Stimulated activated CD8-positive, alpha-beta memory T cell treated with anti-CD3 and anti-CD28 coated beads, Interleukin-2, amount 100 ng/mL, for 48 hours (primary cell): ENCODE results near the gene TPRG1.

Source experiments
- DNase-seq, 2 donors: peaks; one replicate each; pipeline ENCODE4 v3.0.0-alpha.2; 2020; ENCODE audit warnings: low read depth in 2 of 2

Gene TPRG1

DNA sequence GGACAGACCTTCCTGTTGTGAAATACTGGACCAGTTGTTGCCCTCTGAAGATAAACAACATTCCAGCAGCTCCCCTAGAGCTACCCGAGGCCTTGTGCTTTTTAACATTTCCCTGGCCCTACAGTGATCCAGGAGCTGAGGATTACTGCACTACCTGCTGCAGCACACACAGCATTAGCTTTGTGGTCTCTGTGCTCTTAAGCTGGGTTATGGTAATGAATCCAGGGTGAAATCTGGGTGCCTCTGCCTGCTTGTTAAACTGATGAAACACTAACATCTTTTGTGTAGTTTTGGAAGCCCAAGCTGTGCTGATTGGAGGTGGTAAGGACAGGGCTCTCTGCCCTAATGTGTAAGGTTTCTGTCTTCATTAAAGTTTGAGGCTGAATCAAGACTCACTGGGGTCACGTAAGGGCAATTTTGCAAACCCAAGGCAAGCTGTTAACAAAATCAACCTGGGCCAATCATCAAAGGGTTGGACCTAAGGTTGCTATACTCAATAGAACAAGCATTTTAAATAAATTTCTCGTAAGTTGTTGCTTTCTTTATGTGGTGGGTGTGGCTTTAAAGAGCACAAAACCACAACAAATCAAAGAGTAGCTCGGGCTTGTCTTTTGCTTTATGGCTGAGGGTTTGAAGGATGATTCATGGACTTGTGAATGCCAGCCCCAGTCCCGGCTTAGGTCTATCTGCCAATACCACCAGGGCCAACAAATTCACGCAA is 183.9 kb downstream of the TPRG1 start:
- DNase-seq: no peak

DNA sequence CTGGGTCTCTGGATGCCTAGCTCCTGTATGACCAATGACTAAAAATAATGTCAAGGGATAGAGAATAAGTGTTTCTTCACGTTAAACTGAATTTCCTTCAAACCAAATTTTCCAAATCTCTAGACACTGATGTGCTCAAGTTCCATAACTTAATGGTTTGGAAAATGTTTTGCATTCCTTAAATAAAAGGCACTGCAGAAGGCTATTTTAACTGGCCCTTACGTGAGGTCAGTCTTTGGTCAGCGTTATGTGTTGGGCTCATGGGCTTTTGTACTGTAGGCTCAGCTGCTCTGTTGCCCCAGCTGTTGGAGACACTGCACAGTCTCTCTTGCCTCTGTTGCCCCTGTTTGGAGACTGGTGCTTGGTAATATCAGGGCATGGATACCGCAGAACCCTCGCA is 188.5 kb downstream of the TPRG1 start:
- no peak for DNase-seq

DNA sequence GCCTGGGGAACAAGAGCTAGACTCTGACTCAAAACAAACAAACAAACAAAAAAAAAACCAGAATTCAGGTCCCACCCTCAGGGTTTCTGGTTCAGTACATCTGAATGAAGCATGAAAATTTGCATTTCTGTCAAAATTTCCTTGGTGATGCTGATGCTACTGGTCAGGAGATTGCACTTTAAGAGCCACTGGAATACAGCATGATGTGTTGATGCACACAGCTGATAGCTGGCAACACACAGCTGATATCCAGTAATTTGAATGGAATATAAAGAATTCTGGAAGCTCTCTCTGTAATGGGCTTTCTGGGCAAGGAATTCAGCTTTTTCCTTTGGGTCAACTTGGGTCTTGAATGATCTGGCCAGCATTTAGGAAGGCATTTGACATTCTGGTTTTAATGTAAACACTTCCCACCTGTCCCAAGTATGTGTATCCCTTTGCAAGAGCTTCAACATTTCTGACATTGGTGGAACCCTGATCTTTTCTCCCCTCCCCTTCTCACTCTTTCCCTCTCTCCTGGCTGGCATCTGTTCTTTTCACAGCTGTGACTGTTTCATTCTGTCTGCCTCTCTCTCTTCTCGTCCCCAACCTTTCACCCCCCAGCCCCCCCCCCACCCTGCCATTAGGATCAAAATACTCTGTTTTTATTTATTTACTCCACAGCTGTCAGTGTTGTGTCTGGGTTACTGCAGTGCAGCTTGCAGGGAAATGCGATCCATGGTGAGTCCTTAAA is 189.5 kb downstream of the TPRG1 start:
- no peak for DNase-seq

DNA sequence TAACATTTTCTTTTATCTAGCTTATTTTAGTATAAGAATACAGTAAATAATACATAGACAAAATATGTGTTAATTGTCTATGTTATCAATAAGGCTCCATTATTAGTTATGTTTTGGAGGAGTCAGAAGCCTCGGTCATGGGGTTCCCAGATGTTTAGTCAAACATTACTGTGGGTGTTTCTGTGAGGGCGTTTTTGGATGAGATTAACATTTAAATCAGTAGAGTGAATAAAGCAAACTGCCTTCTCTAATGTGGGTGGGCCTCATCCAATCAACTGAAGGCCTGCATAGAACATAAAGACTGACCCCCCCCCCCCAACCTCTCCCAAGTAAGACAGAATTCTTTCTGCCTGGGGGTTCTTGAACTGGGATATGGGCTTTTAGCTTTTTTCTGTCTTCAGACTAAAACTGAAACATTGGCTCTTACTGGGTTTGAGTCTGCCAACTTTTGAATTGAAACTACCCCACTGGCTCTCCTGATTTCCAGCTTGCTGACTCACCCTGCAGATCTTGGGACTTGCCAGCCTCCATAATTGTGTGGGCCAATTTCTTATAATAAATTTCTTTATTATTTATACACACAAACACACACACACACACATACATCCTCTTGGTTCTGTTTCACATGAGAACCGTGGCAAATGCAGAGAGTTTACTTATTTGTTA is 192.0 kb downstream of the TPRG1 start:
- DNase-seq: no peak

DNA sequence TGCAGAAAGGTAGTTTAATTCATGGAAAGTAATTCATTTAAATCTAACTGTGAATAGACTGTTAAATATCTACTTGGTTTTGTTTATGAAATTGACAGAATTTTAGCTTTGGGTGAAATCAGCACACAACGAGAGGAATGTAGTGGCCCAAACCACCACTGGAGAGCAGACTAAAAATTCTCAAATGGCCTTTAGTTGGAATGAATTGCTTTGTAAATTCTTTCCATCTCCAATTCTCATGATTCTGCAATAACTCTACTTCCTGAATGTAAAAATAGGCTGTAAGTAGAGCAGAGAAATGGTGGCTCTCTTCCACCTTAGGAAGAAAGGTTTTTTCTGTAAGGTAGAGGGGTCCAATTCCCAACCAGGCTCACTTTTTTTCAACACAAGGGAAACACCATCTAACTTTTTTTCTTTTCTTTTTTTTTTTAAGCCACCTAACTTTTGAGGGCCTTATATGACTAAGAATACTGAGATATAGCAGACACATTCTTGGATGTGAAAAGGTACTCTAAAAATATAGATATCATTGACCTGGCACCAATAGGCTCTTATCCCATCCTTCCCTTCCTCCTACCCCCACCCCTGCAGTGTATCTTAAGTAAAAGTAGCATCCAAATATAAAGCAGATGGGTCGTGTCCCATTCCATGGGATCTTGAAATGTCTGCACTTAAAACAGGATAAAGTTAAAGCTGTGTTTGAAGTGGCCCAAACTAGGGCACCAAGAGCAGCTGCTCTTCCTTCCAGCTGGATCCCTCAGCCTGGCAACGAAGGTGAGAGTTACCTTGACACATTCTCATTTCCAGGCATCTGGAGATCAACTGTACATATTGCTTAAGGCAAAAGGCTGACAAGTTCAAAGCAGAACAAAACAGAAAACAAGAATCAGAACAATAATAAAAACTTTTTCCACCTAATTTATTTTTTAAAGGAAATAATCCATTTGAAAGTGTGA is 194.1 kb downstream of the TPRG1 start:
- DNase-seq: no peak

DNA sequence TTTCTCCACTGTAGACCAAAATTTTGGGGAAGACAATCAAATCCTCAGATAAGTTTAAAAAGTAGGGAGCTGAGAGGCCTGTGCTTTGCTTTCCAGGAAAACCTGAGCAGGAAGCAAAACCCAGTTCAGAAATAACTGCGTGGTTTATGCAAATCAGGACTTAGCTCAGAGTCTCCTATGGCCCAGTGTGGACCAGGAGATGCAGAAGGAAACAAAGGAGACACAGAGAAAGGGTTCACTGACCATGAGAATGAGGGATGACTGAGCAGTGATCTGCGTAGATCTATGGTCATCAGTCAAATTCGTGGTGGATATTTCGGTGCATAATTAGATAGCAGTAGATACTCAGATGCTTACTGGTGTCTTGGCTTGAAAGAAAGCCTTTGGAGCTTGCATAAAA is 196.6 kb downstream of the TPRG1 start:
- DNase-seq: no peak

DNA sequence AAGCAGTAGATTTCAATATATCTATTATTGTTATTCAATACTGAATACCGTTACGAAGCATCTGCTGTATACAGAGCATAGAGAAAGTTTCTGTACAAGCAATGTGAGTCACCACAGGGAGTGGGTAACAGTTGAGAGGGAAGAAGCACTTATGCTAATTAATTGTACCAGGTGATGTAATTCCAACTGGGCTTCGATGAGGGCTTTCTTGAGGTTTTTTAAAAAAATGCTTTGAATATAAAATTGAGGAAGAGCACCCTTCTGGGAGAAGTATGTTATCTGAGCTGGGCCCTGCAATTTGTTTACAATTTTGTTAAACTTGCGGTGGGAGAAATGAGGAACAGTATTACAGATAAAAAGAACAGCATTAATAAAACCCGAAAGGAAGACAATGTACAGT is 197.9 kb downstream of the TPRG1 start:
- DNase-seq: no peak

DNA sequence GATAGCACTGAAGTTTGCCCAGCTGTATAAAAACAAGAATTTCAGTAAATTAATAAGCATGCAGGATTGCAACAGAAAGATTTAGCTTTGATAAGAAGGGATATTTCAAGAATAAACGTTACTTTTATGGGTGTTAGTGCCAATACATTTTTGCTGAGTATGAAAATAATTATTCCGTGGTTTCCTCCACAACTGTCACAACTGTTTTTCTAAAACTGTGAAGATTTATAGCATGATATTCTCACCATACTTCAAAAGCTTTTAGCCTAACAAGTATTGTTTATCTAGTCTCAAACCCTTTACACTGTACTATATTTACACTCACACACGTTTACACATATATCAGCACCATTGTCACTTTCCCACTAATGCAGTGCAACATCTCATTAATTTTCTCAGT is 200.5 kb downstream of the TPRG1 start:
- DNase-seq: no peak
